Skeletal muscle tissue (tissue), 4 donors: ENCODE measurements around the gene HOXB4. TPM values are rescaled to one million over a fixed set of nuclear protein-coding genes. Genes with fewer than 3 reads are reported as not detected.
A peak's percentile ranks its signal among the peaks of the same experiment; 100 is the strongest.

Experiments used
- H3K27ac ChIP-seq: one replicate; pipeline ENCODE4 v1.7.0; 2013; ENCODE audit warnings: mild to moderate bottlenecking, low read depth, low read length, inconsistent platforms
- H3K27me3 ChIP-seq, 3 donors: one replicate each; pipeline ENCODE4 v1.7.0; 2013; ENCODE audit warnings: low read length in 3 of 3; ENCODE audit not compliant: control insufficient read depth in 3 of 3, insufficient read depth in 3 of 3
- H3K36me3 ChIP-seq, 3 donors: one replicate each; pipeline ENCODE4 v1.7.0; 2013; ENCODE audit warnings: low read length in 3 of 3; ENCODE audit not compliant: control insufficient read depth in 3 of 3, insufficient read depth in 3 of 3
- H3K4me1 ChIP-seq, 3 donors: one replicate each; pipeline ENCODE4 v1.7.0; 2013; ENCODE audit warnings: low read length in 3 of 3, mild to moderate bottlenecking in 3 of 3; ENCODE audit not compliant: control insufficient read depth in 3 of 3, insufficient read depth in 3 of 3
- H3K4me3 ChIP-seq, 3 donors: one replicate each; pipeline ENCODE4 v1.7.0; 2013; ENCODE audit warnings: low read length in 3 of 3
- H3K9ac ChIP-seq, 3 donors: one replicate each; pipeline ENCODE4 v1.7.0; 2013; ENCODE audit warnings: low read length in 3 of 3, mild to moderate bottlenecking in 3 of 3, moderate library complexity in 2 of 3, low read depth in 1 of 3
- H3K9me3 ChIP-seq, 3 donors: one replicate each; pipeline ENCODE4 v1.7.0; 2013; ENCODE audit warnings: low read length in 3 of 3; ENCODE audit not compliant: control insufficient read depth in 3 of 3
- total RNA-seq: library from RNA; depleted of rRNA; stranded (reverse); fragments of >200 nt; gene quantifications from one replicate; pipeline ENCODE4 v1.2.3, GENCODE V29; 2014
- donor health status: Osteomylitis.

Gene HOXB4
- total RNA-seq, 1 donor from 2014 or later, result 1.0 TPM

DNA sequence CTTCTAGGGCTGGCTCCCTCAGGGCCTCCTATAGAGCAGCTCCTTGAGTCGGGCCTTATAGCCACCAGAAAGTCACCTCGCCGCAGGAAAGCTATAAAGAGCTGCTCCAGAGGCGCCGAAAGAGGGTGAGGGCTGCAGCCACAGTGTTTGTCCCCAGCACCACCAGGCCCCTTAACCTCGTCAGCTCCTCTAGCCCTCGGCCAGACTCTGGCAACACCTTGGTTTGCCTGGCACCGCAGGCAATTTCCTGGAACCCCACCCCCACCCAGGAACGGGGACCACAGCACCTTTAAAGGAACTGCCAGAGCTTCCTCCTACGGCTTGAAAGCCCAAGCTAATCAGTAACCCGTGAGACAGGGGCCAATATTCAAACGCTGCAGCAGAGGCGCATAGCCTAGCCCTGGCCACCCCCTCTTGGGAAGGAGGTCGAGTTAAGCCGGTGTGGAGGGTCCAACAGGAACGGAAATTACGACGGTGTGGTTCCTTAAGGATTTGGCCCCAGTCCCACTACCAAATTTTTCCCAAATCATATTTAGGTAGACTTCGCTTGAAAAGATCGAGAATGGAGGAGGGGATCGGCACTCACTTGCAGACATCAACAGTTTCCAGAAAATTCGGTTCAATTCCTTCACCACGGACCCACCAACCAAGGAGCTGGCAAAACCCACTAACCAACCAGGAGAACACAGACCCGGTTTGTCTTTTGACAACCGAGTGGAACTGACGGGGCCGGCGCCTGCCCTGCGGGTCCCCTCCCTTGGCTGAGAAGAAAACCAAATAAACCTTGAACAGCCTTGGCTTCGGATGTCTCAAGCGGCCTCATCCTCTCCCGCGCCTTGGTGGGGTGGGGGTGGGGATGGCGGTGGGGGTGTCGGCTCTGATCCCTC, 23.6 kb upstream of the HOXB4 start:
- Histone ChIP-seq H3K27ac (no peak overlapping the region), H3K36me3 (no peaks in the 10 kb centered on the region), H3K9me3 (no peaks in the 10 kb centered on the region), H3K4me1 (peaks cover 11 to 18% (median 12%) of the 10 kb centered on the region in 3 donors), H3K4me3 (no peak overlapping the region), H3K9ac (no peak overlapping the region), H3K27me3 (peaks cover 95 to 99% (median 96%) of the 10 kb centered on the region in 3 donors)

DNA sequence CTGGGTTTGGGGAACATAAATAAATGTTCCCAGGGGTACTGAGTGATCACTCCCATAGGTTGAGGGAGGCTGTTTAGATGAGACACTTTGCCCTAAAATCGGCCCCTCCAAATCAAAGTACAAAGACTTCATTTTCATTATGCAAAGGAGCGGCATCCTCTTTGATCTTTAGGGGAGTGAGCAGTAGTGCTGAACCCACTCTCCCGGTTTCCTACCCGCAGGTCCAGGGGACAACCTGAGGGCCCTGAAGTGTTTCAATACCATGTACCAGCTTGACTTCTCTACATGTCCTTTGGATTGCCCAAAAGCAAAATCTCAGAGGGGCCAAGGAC, 23.0 kb upstream of the HOXB4 start:
- Histone ChIP-seq H3K27ac (no peak overlapping the region), H3K9me3 (no peaks in the 10 kb centered on the region), H3K27me3 (peaks cover 95 to 99% (median 96%) of the 10 kb centered on the region in 3 donors), H3K9ac (no peak overlapping the region), H3K36me3 (no peaks in the 10 kb centered on the region), H3K4me1 (peaks cover 12 to 18% (median 14%) of the 10 kb centered on the region in 3 donors), H3K4me3 (no peak overlapping the region)

DNA sequence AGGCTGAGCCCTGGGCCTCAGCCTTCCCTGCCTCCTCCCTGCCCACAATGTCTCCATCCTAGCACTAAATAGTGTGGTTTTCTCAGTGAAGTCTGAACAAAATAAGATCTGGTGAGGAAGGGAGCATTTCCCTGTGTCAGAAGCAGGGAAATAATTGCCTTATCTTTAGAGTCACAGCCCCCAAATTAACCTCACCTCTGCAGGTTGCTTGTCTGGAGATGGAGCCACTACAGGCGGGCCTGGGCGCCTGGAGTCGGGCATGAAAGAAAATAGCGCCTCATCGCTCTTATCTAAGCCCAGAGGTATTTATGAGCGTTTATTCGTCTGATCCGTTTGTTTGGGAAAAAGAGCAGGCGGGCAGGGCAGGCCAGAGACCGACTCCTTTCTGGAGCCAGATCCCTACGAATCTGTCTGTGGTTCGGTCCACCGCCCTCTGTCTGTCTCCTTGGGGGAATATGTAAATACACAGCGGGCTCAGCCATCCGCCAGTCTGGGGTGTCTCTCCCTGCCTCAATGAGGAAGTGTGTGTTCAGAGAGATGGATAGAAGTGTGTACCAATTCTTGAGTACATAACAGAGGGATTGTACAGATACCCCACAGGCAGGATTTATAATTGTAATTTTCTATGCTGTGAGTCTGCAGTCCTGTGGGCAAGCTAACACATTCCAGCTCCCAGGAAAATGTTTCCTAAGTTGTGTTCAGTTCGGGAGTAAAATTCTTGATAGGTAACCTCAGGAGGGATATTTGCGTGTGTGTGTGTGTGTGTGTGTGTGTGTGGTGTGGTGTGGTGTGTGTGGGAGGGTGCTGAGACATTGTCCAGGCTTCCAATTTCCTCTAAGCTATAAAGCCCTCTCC, 22.3 kb upstream of the HOXB4 start:
- no peaks in the 10 kb centered on the region for H3K36me3 ChIP-seq
- H3K27ac ChIP-seq, result no peak overlapping the region
- H3K4me3 ChIP-seq, result no peak overlapping the region
- H3K27me3 ChIP-seq, result peaks cover 94 to 98% (median 96%) of the 10 kb centered on the region in 3 donors
- H3K9me3 ChIP-seq, result no peaks in the 10 kb centered on the region
- no peak overlapping the region for H3K9ac ChIP-seq
- H3K4me1 ChIP-seq, result peaks cover 12 to 21% (median 15%) of the 10 kb centered on the region in 3 donors

DNA sequence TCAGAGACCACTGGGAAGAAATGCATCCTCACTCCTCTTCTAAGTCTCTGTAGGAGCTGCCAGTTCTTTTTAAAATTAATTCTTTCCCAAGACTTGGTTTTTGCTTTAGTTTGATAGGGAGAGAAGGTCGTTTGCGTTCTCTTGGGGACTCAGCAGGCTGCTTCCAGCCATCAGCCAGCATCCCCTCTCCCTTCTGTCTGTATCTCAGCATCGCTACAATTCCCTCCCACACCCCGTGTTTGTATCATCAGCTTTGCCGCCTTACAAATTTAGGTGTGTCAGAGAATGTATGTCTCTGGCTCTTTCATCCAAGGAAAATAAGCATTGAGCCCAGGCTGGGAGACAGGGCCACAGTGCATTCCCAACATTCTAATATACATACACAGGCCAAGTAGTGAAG, 21.2 kb upstream of the HOXB4 start:
- H3K4me3 ChIP-seq, result no peak overlapping the region
- H3K36me3 ChIP-seq, result no peaks in the 10 kb centered on the region
- no peak overlapping the region for H3K9ac ChIP-seq
- H3K9me3 ChIP-seq, result no peaks in the 10 kb centered on the region
- no peak overlapping the region for H3K27ac ChIP-seq
- peaks cover 94 to 98% (median 98%) of the 10 kb centered on the region in 3 donors for H3K27me3 ChIP-seq
- peaks cover 9 to 21% (median 16%) of the 10 kb centered on the region in 3 donors for H3K4me1 ChIP-seq

DNA sequence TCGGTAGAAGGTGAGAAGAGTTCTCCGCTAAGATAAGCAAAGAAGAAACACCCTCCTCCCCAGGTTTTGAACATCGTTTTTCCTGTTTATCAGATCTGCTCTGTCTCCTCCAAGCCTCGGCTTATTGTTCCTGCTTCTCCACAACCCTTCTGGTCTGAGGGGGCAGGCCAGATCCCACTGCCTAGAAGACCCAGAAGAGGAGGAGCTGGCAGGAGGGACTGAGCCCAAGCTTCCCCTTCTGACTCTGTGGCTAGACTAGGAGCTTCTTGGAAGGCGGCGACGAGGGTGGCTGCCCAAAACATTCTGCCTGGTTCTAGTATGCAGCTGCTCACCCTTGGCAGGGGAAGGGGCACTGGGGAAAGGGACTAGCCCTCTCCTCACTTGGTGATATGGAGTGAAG, 20.6 kb upstream of the HOXB4 start:
- Histone ChIP-seq H3K36me3 (no peaks in the 10 kb centered on the region), H3K9ac (no peak overlapping the region), H3K4me3 (peak overlapping the region in 1 of 3 donors; percentile 66)

DNA sequence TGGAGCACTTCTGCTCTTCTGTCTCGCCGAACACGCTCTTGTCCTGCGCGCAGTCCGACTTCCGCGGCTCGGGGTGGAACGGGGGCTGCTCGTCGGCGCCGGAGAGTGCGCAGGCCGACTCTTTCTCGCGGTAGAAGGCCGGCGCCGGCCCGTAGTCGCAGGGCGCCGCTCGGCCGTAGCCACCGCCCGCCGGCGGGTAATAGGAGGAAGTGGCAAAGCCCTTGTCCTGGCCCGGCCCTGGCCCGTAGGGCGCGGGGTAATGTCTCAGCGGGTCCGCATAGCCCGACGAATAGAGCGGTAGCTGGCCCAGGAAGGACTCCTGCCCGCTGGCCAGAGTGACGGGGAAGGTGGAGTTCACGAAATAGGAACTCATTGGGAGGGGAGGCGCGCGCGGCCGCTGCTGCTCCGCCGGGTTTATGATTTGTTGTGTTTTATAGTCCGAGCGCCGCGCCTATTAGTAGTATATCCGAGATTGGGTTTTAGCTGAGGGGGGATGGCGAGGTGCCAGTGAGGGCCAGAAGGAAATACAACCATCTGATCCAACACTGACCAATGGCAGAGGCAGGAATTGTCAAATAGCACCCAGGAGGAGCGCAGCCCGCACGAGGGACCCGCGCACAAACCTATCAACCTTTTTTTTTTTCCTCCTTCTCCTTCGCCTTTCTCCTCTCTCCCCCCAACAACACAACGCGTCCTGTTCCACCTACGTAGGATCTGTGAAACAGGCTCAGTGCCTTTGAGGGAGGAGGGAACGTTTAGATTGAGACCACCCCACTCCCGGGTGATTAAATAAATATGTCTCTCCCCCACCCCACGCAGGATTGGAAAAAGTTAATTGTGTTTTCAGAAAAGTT, 19.9 kb upstream of the HOXB4 start:
- Histone ChIP-seq H3K9me3 (no peaks in the 10 kb centered on the region), H3K27ac (no peak overlapping the region), H3K9ac (peak overlapping the region; percentile 50 to 68 (median 62)), H3K4me3 (peak overlapping the region; percentile 61 to 66 (median 63)), H3K36me3 (no peaks in the 10 kb centered on the region), H3K4me1 (peaks cover 13 to 29% (median 27%) of the 10 kb centered on the region in 3 donors), H3K27me3 (peaks cover 94 to 97% (median 95%) of the 10 kb centered on the region in 3 donors)

More for the DNA sequence above, 20.6 kb upstream of the HOXB4 start:
- H3K27me3 ChIP-seq, result peaks cover 95 to 98% (median 97%) of the 10 kb centered on the region in 3 donors
- H3K9me3 ChIP-seq, result no peaks in the 10 kb centered on the region
- H3K4me1 ChIP-seq, result peaks cover 9 to 23% (median 21%) of the 10 kb centered on the region in 3 donors
- H3K27ac ChIP-seq, result no peak overlapping the region

DNA sequence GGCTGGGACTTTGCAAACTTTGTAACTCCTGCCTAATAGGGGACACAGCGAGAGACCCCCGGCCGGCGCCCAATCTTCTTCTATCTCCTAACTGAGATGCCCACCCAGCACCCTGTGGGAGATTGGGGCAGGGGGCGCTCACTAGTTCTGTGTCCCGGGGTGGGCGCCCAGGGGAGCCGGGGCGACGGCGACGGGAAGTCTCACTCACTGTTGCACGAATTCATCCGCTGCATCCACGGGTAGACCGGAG, 19.3 kb upstream of the HOXB4 start:
- H3K27me3 ChIP-seq, result peaks cover 89 to 94% (median 93%) of the 10 kb centered on the region in 3 donors
- H3K9me3 ChIP-seq, result no peaks in the 10 kb centered on the region
- no peaks in the 10 kb centered on the region for H3K36me3 ChIP-seq
- peak overlapping the region; percentile 61 to 66 (median 63) for H3K4me3 ChIP-seq
- H3K27ac ChIP-seq, result no peak overlapping the region
- peaks cover 12 to 30% (median 28%) of the 10 kb centered on the region in 3 donors for H3K4me1 ChIP-seq
- H3K9ac ChIP-seq, result peak overlapping the region; percentile 50 to 68 (median 62)

DNA sequence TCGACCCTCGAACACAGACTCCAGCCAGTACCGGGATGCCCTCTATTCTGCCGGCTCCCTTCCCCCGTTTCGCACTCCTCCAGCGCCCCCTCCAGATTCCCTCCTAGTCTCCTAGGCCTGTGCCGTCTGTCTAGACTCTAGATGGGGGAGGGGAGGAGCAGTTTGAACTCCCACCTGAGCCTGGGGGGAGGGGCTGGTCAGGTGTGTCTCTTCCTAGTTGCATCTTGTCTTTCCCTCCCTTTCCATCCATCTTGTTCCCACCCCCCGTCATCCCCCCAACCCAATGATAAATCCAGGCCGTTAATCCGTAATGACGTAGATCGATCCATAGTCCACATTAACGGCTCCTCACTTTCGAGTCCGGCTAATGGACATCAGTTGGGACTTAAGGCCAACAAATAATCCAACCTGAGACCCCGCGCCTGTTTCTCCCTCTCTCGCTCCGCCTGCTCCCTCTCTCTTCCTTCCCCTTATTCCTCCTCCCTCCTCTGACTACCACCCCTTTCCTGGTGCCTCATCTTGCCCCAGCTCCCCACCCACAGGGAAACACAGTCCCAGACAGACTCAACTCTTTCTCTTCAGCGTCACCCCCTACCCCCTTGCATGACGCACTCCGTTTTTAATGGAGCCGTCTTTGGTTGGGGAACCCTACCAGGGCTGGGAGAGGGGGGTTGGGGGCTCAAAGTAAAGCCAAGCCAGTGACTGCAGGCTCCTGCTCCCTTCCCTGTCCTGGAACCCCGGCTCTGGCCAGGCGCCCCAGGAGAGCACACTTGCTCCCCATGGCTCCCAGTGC, 18.8 kb upstream of the HOXB4 start:
- Histone ChIP-seq H3K36me3 (no peaks in the 10 kb centered on the region), H3K4me3 (peak overlapping the region; percentile 35 to 66 (median 41)), H3K9ac (peak overlapping the region; percentile 50 to 62 (median 57)), H3K9me3 (no peaks in the 10 kb centered on the region), H3K27ac (no peak overlapping the region), H3K4me1 (peaks cover 12 to 30% (median 28%) of the 10 kb centered on the region in 3 donors), H3K27me3 (peaks cover 87 to 95% (median 92%) of the 10 kb centered on the region in 3 donors)
